Measurements from ENCODE around the gene MYL10.

MYL10 gene

DNA sequence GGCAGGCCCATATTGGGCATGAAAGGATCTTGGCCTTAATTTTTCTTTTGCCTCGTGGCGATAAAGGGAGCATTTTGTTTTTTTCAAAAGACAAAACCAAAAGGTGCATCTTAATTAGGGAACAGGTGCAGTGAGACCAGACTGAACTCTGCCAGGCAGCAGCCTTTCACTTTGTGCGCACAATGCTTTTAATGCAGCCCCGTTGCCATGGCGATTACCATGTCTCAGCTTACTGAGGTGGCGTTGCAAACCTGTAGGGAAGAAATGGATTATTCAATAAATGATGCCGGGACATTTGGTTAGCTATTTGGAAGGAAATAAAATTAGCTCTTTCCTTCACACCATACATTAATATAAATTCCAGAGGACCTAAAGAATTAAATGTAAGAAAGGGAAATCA is 61.9 kb downstream of the MYL10 start:
- DNase-seq (ENCODE audit: low read depth in 2 of 2) = no peak

DNA sequence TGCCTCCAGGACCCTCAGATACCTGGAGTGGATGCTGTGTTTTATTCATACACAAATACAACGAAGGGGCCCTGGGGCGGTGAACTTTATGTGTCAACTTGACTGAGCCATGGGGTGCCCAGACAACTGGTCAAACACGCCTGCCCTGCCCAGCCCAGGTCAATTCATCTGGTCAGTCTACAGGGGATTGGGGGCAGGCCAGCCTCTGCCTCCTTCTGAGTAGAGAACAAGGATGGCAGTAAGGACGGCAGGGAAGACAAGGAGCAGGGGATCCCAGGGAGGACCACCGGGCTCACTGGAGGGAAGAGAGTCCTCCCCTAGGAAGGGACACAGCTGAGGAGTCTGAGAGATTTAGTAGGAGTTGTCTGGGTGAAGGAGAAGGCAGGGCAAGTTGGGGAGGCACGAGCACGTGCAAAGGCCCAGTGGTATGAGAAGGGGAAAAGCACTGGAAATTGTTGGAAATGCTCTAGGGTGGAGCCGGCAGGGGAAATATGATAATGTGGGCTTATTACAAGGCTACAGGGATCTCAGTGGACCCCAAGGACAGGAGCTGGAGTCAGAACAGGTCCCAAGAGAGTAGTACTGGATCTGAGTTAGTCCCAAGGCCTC is 63.4 kb downstream of the MYL10 start:
- no peak for DNase-seq (ENCODE audit: low read depth in 2 of 2)

DNA sequence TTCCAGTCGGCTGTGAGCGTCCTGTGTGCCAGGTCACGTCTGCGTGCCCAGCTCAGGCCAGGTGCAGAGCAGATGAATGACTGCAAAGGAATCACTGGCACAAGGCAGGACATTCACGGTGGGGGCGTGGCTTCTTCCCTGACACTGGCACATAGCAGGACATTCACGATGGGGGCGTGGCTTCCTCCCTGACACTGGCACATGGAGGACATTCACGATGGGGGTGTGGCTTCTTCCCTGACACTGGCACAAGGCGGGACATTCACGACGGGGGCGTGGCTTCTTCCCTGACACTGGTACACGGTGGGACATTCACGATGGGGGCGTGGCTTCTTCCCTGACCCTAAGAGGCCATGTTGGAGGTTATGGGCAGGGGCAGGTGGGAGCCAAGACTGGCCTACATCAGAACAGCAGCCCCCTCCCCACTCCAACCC is 64.3 kb downstream of the MYL10 start:
- no peak for DNase-seq (ENCODE audit: low read depth in 2 of 2)

DNA sequence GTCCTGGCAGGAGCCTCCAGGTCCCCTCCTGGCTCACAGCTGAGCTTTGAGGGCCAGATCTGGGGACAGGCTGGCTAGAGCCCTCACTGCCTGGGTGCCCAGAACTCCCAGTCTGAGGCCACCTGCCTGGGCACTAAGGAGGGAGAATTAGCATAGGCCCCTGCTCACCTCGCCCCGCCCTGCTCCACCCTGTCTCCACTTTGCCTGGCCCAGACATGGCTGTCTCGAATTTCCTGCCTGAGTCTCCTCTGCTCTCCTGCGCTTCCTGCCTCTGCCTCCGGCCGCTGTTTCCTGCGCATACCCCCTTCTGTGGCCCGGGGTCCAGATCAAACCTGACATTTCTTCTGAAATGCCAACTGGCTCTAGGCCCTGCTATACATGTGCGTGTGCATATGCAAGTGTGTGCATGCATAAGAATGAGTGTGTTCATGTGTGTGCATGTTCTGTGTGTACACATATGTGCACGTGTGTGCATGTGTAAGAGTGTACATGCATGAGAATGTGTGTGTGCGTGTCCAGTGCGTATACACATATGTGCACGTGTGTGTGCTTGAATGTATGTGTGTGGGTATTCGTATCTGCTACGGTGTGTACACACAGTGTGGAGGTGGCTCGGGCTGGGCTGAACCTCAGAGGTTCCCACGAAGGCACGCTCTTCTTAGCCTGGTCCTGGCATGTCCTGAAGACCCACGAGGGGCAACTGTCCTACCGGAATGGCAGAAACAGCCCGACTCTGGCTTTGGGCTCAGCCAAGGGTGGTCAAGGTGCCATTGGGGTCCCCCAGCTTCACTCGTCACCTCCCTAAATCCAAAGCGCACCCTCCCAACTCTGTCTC is 64.9 kb downstream of the MYL10 start:
- DNase-seq (ENCODE audit: low read depth in 2 of 2) = no peak
